GM21423 (cell line): Measurements from ENCODE around the gene CEL.
"Not testable (repeated sequence)": the region's sequence is repeated elsewhere in the genome, so short reads cannot be mapped to it uniquely, and the experiment has no call there.

Experiments
- ATAC-seq: cut with Tn5 transposase; IDR thresholded peaks from one replicate; pipeline ENCODE4 v1.9.1; 2021; ENCODE audit warnings: mild to moderate bottlenecking, moderate library complexity; ENCODE audit not compliant: unreplicated experiment

Gene CEL

GRCh38 chr9:133080786-133081779 lies 19.3 kb downstream of the CEL start:
- ATAC-seq, result not testable (repeated sequence)

GRCh38 chr9:133081957-133082644 lies 20.3 kb downstream of the CEL start:
- not testable (repeated sequence) for ATAC-seq

- not testable (repeated sequence) for ATAC-seq
Observed at GRCh38 chr9:133083688-133084087, 21.9 kb downstream of the CEL start.

- ATAC-seq, result not testable (repeated sequence)
Observed at GRCh38 chr9:133086212-133086860, 24.6 kb downstream of the CEL start.

- no peak for ATAC-seq
Observed at GRCh38 chr9:133086894-133087293, 25.1 kb downstream of the CEL start.

- ATAC-seq, result no peak
Observed at GRCh38 chr9:133087429-133088145, 25.8 kb downstream of the CEL start.

GRCh38 chr9:133088146-133088750 lies 26.5 kb downstream of the CEL start:
- ATAC-seq, result no peak

GRCh38 chr9:133088756-133089155 lies 27.0 kb downstream of the CEL start:
- ATAC-seq, result no peak

GRCh38 chr9:133089271-133089671 lies 27.5 kb downstream of the CEL start:
- no peak for ATAC-seq

- no peak for ATAC-seq
Observed at GRCh38 chr9:133090187-133090586, 28.4 kb downstream of the CEL start.

GRCh38 chr9:133090752-133091385 lies 29.1 kb downstream of the CEL start:
- ATAC-seq, result no peak

GRCh38 chr9:133094351-133094750 lies 32.6 kb downstream of the CEL start:
- not testable (repeated sequence) for ATAC-seq

- ATAC-seq, result no peak
Observed at GRCh38 chr9:133094842-133095393, 33.1 kb downstream of the CEL start.

- ATAC-seq, result no peak
Observed at GRCh38 chr9:133098104-133098754, 36.4 kb downstream of the CEL start.

GRCh38 chr9:133098871-133099270 lies 37.1 kb downstream of the CEL start:
- ATAC-seq, result no peak

GRCh38 chr9:133099726-133100505 lies 38.1 kb downstream of the CEL start:
- no peak for ATAC-seq

GRCh38 chr9:133100506-133101355 lies 39.0 kb downstream of the CEL start:
- no peak for ATAC-seq
